Measurements from ENCODE around the gene MTERF2.
A peak's percentile ranks its signal among the peaks of the same experiment; 100 is the strongest.

The MTERF2 gene

GRCh38 chr12:106987846-106988245 lies 900 bp upstream of the MTERF2 start:
- no peak for DNase-seq (ENCODE audit: low spot score)

GRCh38 chr12:106986135-106986534 lies 811 bp downstream of the MTERF2 start:
- no peak for DNase-seq (ENCODE audit: low spot score)

- DNase-seq (ENCODE audit: low spot score), result no peak
Measured at GRCh38 chr12:106985479-106985878, 1.5 kb downstream of the MTERF2 start.

DNA sequence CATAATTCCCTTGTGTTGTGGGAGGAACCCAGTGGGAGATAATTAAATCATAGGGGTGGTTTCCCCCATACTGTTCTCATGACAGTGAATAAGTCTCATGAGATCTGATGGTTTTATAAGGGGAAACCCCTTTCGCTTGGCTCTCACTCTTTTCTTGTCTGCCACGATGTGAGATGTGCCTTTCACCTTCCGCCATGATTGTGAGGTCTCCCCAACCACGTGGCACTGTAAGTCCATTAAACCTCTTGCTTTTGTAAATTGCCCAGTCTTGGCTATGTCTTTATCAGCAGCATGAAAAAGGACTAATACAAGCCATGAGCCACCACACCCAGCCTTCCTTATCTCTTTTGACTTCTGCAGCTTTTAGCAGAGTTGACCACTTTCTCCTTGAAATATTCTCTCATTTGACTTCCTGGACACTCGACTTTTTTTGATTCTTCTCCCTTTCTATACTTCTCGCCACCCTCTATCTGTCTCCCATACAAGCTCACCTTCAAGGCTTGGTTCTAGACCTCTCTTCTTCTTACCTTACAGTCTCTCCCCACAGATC lies 2.3 kb downstream of the MTERF2 start:
- DNase-seq (ENCODE audit: low spot score), result no peak

DNA sequence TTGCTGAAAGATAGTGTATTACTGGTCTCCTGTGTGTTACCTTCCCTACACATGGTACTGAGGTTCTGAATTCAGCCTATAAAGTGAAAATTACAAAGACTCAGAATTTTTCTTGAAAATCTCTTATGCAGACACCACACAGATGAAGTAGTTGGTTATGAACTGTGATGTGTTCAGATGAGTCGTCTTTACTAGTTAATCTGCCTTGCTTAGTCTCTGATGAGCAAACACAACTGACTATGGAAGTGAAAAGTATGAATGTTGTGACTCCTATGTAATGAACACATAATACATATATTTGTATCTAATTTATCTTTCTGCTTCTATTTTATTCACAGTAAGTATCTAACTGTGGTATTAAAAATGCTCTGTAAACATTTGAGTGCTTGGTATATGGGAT lies 4.7 kb downstream of the MTERF2 start:
- no peak for DNase-seq (ENCODE audit: low spot score)

- DNase-seq (ENCODE audit: low spot score), result no peak
Measured at GRCh38 chr12:106981788-106982187, 5.2 kb downstream of the MTERF2 start.

GRCh38 chr12:106980944-106981343 lies 6.0 kb downstream of the MTERF2 start:
- no peak for DNase-seq (ENCODE audit: low spot score)

DNA sequence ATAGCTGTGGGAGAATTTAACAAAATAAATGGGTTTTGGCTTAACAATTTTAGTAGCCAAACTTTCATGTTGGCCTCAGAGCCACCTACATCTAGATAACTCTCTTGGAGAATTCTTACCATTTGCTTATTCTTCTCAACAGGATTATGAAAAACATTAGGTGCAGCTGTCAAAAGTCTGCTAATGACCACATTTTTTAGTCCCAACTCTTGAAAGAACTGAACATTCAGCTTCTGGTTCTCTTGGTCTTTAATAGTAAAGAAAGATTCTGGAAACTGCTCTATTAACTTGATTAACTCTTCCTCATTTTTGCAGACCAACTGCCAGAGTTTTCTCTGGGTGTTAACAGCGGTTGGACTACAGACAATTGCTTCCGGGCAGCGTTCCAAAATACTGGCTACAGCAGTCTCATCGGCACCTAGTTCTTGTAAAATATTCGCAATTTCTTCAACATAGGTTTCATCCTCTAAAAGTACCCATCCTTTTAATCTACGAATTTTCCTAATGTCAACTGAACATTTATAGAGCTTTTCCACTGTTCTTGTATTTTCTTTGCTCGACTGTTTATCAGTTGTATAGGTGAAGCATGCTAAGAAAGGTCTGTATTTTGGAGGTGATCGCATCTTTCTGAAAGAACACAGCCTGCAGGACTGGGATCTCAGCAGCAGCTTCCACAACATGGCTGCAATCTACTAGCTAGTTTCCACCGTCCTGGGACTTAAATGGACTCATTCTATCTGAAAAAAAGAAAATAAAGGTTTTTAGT lies 8.7 kb downstream of the MTERF2 start:
- DNase-seq (ENCODE audit: low spot score), result no peak

- DNase-seq (ENCODE audit: low spot score), result no peak
Measured at GRCh38 chr12:106976668-106977067, 10.3 kb downstream of the MTERF2 start.

DNA sequence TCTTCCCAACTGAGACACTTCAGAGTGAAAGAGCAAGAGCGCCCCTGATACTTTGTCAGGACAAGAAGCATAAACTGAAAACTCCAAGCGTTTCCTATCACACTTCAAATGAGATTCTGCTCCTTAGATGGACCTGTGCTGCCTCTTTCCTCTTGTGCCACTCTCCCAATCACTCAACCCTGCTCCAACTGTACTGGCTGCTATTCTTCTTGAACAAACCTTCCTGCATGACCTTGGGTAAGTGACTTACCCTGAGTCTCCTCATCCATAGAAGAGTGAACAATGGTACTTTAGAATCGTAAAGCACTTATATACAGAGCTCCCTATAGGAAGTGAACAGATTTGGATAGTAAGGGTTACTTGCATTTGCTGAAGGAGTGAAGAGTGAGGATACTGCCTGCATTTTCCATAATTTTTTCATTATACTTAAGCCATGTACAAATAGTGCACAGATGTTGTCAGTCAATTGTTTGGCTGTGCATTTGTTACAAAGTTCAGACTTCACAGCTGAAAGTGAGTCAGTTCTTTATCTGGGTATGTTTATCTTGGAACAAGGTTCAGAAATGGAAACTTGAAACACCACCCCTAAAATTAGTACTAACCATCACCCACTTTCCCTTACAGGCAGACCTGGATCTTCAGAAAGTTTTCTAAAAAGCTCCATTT lies 10.8 kb downstream of the MTERF2 start:
- no peak for DNase-seq (ENCODE audit: low spot score)

- DNase-seq (ENCODE audit: low spot score), result no peak
Measured at GRCh38 chr12:106975098-106975497, 11.8 kb downstream of the MTERF2 start.

DNA sequence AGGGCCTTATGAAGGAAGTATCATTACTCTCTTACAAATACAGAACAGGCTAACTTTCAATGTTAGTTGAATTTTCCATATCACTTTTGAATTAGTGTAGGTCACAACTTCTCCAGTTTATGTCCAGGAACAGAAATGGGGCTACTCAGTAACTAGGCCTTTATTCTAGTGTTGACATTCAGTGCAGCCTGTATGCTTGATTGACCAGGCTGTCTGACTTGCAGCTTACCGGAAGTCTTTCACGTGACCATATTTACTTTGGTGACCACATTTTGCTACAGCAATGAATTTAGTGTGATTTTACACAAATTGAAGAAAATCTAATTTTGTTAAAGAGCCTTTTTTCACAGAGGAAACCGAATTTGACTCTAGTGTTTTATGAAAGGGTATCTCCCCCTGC lies 12.4 kb downstream of the MTERF2 start:
- no peak for DNase-seq (ENCODE audit: low spot score)

DNA sequence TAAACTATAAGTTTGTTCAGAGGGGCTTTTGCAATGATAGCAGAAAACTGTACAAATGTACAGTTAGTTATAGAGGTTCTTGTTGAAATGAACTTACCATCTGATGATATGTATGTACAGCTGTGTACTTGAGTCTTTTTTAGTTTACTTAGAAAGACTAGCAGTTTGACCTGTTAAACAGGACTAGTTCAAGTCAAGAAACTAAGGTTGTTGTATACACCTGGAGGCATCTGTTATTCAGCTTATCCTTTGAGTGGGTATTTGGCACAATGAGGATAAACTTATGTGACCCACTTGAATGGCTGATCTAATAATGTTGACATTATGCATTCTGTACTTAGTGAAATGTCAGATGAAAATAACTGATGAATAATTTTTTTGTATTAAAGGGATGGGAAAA lies 13.4 kb downstream of the MTERF2 start:
- no peak for DNase-seq (ENCODE audit: low spot score)

- no peak for DNase-seq (ENCODE audit: low spot score)
Measured at GRCh38 chr12:106971065-106971464, 15.9 kb downstream of the MTERF2 start.

GRCh38 chr12:106964526-106964925 lies 22.4 kb downstream of the MTERF2 start:
- no peak for DNase-seq (ENCODE audit: low spot score)

- DNase-seq (ENCODE audit: low spot score), result no peak
Measured at GRCh38 chr12:106962286-106962685, 24.7 kb downstream of the MTERF2 start.

- no peak for DNase-seq (ENCODE audit: low spot score)
Measured at GRCh38 chr12:106960443-106960842, 26.5 kb downstream of the MTERF2 start.

GRCh38 chr12:106957583-106957982 lies 29.4 kb downstream of the MTERF2 start:
- no peak for DNase-seq (ENCODE audit: low spot score)

GRCh38 chr12:106956048-106956578 lies 30.8 kb downstream of the MTERF2 start:
- peak; percentile 82 for DNase-seq (ENCODE audit: low spot score)

DNA sequence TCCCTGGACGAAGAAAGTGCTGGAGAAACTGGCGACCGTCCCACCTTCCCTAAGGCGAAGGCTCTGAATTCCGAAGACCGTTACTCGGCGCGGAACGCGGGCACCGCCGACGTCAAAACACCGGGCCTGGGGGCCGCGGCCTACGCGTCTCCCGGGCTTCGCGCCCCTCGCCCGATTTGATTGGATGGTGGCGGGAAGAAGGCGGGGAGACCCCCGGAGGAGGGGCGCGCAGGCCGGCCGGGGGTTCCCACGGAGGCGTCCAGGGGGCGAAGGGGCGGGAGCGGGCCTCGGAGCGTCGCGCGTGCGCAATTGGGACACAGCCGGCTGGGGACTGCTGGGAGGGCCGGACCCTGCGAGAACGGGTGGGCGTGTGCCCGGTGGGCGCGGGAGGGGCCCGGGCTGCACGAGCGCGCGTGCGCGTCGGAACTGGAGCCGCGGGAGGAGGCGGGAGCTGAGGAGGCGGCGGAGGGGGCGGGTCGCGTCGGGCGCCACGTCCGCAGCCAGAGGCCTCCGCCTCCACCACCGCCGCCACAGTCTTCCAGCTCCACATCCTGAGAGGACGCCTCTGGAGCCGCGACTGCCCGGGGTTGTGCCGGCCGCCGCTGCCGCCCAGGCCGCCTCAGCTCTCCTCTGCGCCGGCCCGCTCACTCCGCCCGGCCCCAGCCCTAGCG lies 31.4 kb downstream of the MTERF2 start, which contains the start of gene TMEM263:
Gene TMEM263 (plus strand): TSS at position 531 of the 671 bp plus-strand sequence. CDS start 11,210 bp downstream, outside the sequence.
- peak; percentile 99 for DNase-seq (ENCODE audit: low spot score)

DNA sequence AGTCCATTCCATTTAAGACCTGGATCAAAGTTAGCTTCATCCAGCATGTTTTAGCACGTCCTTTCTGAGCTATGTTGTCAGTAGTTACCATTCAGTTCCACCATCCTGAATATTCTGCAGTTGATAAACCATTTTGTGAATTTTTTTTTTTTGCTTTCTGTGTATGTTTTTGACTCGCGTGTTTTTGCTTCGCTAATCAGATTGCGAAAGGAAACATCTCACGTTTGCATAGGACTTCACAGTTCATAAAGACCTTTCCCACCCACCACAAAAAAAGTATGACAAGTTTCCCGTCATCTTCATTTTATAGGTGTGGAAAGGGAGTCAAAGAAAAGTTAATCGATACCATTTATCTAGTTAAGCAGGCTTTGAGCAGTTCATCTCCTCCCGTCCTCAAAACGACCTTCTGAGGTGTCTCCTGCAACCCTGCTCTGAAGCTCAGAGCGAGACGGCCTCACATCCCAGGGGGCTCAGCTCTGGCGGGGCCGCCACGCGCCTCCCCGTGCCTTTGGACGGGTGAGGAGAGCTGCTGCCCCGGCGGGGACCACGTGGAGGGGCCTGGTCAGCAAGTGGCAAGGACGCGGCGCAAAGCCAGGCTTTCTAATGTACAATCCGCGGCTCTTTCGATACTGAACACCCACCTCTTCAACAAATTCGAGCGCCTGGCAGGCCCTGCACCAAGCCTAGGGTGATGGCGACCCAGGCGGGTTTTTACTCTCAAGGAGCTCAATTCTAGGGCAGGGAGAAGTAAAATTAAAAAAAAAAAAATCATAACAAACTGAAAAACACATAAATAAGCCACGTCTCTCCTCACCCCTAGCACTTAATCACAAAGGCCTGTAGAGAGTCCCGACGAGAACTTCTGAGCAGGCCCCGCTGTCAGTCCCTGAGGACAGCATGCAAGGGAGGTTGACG lies 32.2 kb downstream of the MTERF2 start:
- peak; percentile 76 for DNase-seq (ENCODE audit: low spot score)
